ENCODE results near the gene MOB2.

MOB2 gene

DNA sequence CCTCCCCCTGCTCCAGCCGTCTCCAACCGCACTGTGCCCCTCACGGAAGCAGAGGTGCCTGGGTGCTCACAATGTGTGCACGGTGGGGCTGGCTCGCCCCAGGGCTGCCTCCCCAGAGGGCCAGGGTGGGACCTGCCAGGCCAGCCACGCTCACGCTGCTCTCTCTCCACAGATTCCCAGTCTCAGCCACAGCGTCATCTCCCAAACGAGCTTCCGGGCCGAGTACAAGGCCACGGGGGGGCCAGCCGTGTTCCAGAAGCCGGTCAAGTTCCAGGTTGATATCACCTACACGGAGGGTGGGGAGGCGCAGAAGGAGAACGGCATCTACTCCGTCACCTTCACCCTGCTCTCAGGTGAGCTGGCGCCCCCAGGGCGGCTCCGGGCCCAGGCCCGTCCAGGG is 30.4 kb downstream of the MOB2 start:
- no peak for DNase-seq (ENCODE audit: low spot score)

GRCh38 chr11:1455763-1456060 is 30.9 kb downstream of the MOB2 start:
- no peak for DNase-seq (ENCODE audit: low spot score)

- no peak for DNase-seq (ENCODE audit: low spot score)
These were observed 31.4 kb downstream of the MOB2 start for GRCh38 chr11:1455032-1455762.

- DNase-seq (ENCODE audit: low spot score) = no peak
These were observed 32.0 kb downstream of the MOB2 start for GRCh38 chr11:1454576-1454975.

GRCh38 chr11:1453611-1454034 is 33.0 kb downstream of the MOB2 start:
- DNase-seq (ENCODE audit: low spot score) = no peak

DNA sequence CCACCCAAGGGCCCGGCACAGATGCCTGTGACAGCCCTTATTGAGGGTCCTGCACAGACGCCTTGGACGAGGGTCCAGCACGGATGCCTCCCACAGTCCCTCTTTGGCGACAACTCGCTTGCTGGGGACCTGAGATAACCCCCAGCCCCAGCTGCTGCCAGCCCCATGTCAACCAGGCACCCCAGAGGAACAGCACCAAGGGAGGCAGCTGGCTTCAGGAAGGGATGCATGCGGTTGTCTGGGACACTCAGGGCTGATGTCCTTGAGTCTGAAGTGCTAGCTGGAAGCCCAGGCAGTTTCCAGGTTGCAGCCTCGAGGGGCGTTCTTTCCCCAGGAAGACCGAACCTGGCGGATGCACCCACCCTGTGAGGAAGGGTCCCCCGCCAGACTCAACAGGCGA is 33.8 kb downstream of the MOB2 start:
- no peak for DNase-seq (ENCODE audit: low spot score)

DNA sequence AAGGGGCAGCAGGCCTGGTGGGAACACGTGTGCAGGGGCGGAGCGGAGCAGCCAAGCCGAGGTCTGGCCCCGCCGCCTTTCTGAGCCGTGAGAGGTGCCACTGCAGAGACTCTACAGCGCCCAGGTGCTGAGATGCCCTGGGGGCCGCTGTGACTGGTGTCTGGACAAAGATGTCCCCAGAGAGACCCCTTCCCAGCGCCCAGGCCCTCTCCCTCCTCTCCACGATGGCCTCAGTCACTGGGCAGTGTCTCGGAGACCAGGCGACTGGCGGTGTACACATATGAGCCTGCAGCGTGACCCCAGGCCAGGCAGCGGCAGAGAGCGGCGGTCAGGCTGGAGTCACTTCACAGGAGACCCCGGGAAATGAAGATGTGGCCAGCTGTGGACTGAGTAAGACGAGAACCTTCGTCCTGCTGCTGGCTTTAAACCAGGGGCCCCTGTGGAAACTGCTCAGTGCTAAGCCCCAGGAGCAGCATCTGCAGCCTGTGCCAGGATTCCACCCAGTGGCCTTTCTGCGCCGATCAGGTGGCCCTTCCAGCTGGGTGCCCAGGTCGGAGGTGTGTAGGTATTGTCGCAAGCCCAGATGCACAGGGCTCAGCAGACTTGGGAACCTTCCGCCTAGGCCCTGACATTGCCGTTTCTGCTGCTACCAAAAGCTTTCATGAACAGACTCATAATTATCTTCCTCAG is 34.7 kb downstream of the MOB2 start:
- no peak for DNase-seq (ENCODE audit: low spot score)

DNA sequence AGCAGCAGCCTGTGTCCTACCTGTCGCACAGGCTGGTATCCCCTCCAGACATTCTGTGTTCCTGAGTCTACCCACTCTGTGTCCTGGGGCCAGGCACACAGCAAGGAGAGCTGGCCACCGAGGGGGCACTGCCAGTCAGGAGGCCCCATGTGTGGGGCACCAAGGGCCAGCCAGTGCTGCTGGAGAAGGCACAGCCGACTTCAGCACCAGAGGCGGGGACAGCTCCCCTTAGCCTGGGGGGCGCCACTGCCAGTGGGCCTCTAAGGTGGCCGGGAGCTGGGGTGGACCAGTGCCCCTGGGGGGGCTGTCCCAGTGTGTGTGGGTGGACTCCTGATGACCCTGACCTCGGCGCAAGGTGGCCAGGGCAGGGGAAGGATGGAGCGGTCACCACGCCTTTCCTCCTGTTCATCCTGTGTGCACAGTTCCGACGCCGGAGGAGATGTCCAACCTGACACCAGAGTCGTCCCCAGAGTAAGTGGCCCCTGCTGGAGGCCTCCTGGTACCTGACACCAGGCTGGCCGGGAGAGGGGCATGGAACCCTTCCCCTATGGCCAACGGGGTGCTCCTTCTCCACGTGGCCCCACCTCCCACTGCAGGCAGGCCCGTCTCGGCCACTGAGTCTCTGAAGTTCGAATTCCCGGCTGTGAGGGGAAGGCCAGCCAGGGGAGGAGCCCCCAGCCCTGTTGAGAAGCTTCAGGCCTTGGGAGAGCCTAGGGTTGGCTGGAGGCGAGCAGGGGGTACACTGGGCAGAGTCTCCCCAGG is 35.4 kb downstream of the MOB2 start:
- DNase-seq (ENCODE audit: low spot score) = no peak

DNA sequence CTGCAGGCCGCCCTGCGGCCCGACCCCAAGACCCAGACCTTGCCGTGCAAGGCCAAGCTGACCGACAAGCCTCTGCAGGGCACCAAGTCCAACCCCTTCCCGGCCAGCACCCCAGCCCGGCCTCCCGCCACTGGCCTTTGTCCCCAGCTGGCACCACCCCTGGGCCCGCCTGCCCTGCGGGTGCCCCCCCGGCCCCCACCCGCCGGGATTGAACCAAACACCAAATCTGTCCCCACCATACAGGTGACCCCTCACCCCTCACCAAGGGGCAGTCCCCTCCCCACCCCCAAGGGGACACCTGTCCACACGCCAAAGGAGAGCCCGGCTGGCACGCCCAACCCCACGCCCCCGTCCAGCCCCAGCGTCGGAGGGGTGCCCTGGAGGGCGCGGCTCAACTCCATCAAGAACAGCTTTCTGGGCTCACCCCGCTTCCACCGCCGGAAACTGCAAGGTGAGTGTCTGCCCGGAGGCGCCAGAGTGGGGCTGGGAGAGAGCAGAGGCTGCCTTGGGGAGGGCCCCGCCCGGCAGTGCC is 36.2 kb downstream of the MOB2 start:
- DNase-seq (ENCODE audit: low spot score) = no peak

- no peak for DNase-seq (ENCODE audit: low spot score)
These were observed 36.9 kb downstream of the MOB2 start for GRCh38 chr11:1449490-1450243.

- no peak for DNase-seq (ENCODE audit: low spot score)
These were observed 37.7 kb downstream of the MOB2 start for GRCh38 chr11:1448882-1449281.

DNA sequence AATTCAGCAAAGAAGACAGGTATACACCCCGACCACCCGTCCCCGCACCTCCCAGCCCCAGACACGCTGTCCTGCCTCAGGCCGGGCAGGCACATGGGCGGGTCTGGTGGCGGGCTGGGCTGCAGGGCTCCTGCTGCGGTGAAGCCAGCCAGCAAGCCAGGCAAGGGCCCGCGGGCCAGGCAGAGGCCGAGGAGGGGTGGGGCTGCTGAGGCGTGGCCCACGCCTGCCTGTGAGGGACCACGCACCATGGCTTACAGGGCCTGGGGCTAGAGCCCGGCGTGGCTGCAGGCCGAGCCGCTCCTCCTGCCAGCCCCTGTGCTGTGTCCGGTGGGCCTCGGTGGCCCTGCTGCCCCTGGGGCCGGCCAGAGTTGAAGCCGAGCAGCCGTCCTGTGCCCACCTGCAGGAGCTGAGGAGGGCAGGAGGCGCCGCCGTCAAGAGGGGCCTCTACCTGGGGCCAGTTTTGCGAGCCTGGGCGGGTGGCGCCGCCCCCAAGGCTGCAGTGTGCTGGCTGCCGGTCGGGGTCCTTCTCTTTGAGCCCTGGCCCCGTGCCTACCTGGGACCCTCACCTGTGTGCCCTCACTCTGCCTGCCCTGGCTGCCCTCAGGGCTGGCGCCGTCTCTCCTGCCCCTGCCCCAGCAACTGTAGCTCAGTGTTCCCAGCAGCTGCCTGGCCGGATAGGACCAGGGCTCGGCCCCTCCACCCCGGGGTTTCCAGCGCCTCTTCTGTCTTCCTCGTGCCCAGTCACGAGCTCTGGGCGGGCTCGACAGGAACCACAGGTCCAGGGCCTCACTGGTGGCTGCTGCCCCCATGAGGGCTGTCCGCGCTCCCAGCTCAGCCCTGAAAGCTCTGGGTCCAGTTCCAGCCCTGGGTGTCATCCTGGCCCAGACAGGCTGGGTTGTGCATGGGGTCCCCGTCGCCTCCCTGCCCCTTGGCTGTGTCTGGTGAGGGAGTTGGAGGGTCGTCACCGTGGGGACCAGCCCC is 38.4 kb downstream of the MOB2 start:
- no peak for DNase-seq (ENCODE audit: low spot score)

GRCh38 chr11:1446623-1447022 is 40.0 kb downstream of the MOB2 start:
- no peak for DNase-seq (ENCODE audit: low spot score)

DNA sequence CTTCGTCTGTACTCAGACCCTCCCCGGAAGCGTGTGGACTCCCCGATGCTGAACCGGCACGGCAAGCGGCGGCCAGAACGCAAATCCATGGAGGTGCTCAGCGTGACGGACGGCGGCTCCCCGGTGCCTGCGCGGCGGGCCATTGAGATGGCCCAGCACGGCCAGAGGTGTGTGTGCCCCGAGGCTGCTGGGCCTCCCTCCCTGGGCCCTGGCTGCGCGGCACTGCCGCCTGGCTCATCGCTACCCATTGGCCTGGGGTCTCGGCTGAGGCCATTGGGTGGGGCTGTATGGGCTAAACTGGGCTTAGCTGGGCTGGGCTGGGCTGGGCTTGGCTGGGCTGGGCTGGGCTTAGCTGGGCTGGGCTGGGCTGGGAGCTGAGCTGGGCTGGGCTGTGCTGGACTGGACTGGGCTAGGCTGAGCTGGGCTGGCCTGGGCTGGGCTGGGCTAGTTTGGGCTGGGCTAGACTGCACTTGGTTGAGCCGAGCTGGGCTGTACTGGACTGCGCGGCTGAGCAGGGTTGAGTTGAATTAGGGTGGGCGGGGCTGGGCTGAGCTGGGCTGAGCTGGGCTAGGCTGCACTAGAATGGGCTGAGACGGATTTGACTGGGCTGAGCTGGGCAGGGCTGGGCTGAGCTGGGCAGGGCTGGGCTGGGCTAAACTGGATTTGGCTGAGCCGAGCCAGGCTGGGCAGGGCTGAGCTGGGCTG is 40.7 kb downstream of the MOB2 start:
- DNase-seq (ENCODE audit: low spot score) = no peak

- DNase-seq (ENCODE audit: low spot score) = no peak
These were observed 41.7 kb downstream of the MOB2 start for GRCh38 chr11:1444823-1445422.

DNA sequence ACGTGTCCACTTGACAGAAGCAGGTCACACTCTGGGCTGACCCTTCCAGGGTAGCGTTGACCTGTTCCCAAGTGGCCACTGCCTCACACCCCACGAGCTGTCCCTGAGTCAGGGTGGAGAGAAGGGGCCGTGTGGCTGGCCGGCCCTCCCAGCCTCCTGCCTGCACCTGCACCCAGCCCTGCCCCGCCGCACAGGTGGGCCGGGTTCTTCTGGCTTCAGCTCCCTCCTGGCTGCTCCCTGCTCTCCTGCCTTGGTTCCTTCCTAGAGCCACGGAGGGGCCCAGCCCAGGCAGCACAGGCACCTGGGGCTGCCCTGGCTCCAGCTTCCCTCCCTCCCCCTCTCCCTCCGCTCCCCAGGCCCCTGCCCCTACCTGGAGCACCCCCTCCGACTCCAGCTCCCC is 42.3 kb downstream of the MOB2 start:
- DNase-seq (ENCODE audit: low spot score) = no peak

- no peak for DNase-seq (ENCODE audit: low spot score)
These were observed 42.8 kb downstream of the MOB2 start for GRCh38 chr11:1443737-1444136.

GRCh38 chr11:1442807-1443366 is 43.7 kb downstream of the MOB2 start:
- no peak for DNase-seq (ENCODE audit: low spot score)

- DNase-seq (ENCODE audit: low spot score) = no peak
These were observed 44.4 kb downstream of the MOB2 start for GRCh38 chr11:1442163-1442562.

GRCh38 chr11:1440496-1440895 is 46.1 kb downstream of the MOB2 start:
- no peak for DNase-seq (ENCODE audit: low spot score)

Measured in RKO (cell line).